Inflammatory macrophage treated with lipopolysaccharide for 4 hours (primary cell): Measurements from ENCODE around the gene IL37.

Experiments
- DNase-seq: peaks from one replicate; pipeline ENCODE4 v3.0.0-alpha.2; 2020

The IL37 gene

DNA sequence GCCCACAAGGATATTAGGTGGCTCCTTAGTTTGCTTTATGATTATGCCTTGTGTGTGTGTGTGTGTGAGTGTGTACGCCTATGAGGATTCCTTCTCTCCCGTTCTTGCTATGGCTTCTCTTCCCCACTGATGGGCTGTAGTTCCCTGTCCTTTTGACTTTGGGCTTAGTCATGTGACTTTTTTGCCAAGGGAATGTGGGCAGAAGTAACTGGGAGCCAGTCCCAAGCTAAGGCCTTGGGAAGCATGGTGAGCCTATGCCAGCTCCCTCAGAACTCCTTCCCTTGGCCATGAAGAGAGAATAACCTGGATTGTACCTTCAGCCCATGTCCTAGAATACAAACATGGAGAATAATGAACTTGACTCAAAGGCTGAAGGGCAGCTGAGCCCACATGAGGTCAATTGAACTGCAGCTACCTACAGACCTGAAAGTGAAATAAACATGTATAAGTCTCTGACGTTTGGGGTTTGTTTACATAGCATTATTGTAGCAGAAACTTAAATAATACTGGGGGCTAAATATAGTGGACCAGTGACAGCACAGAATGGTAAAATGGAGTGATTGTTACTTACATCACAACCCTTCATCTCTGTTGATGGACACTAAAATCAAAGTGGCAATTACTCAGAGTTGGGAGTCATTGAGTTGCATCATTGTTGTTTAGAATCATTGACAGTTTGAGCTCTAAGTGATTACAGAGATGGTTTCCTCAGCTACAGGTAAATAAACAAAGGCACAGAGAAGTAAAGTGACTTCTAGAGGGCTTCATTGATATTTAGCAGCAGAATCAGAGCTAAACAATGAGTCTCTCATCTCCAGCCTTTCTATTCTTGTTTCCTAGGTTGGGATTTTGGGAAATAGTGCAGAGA is 51.6 kb downstream of the IL37 start:
- DNase-seq = peak; percentile 17

DNA sequence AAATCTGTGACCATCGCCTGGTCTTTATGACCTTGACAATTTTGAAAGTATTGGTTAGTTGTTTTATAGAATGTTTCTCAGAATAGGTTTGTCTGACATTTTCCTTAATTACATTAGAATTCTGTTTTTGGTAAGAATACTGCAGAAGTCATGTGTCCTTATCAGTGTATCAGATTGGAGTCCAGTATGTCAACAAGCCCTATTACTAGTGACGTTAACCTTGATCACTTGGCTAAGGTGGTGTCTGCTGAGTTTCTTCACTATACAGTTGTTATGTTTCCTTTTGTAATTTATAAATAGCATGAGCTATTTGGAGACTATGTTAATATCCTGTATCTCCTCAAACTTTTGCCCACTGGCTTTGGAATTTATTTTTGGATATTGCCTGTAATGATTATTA is 56.1 kb downstream of the IL37 start:
- no peak for DNase-seq
